DOHH2 (cell line): ENCODE results near the gene FAM78A.

ENCODE experiments used
- H3F3A ChIP-seq: fragments of 200-600 bp; sonication (generic), shearing (Covaris generic); 2 replicates; pipeline ENCODE4 v1.6.0; 2016; ENCODE audit warnings: antibody characterized with exemption, mild to moderate bottlenecking; ENCODE audit not compliant: control insufficient read depth, insufficient read depth
- H3K27ac ChIP-seq: fragments of 200-600 bp; sonication (generic); 2 replicates; pipeline ENCODE4 v1.5.1; 2014; ENCODE audit warnings: low read depth, mild to moderate bottlenecking, low read length, moderate library complexity
- H3K27me3 ChIP-seq: fragments of 200-600 bp; sonication (generic); 2 replicates; pipeline ENCODE4 v1.6.1; 2014; ENCODE audit warnings: mild to moderate bottlenecking, low read length, mixed read lengths; ENCODE audit not compliant: control insufficient read depth
- H3K36me3 ChIP-seq: fragments of 200-600 bp; sonication (generic); 2 replicates; pipeline ENCODE4 v1.6.1; 2014; ENCODE audit warnings: mild to moderate bottlenecking, low read length, moderate library complexity, mixed read lengths; ENCODE audit not compliant: control insufficient read depth
- H3K4me1 ChIP-seq: fragments of 200-600 bp; sonication (generic); 2 replicates; pipeline ENCODE4 v1.6.1; 2014; ENCODE audit warnings: mild to moderate bottlenecking, low read length, mixed read lengths; ENCODE audit not compliant: control insufficient read depth
- H3K4me2 ChIP-seq: fragments of 200-600 bp; sonication (generic); 2 replicates; pipeline ENCODE4 v1.6.0; 2014; ENCODE audit warnings: mild to moderate bottlenecking, low read length, moderate library complexity
- H3K4me3 ChIP-seq: fragments of 200-600 bp; sonication (generic); 2 replicates; pipeline ENCODE4 v1.5.1; 2014; ENCODE audit warnings: mild to moderate bottlenecking, low read length, mixed read lengths
- H3K79me2 ChIP-seq: fragments of 200-600 bp; sonication (generic); 2 replicates; pipeline ENCODE4 v1.6.1; 2014; ENCODE audit warnings: mild to moderate bottlenecking, low read length, mixed read lengths; ENCODE audit not compliant: control insufficient read depth
- H3K9me2 ChIP-seq: fragments of 200-600 bp; sonication (generic); replicated peaks from 2 replicates; pipeline ENCODE4 v1.6.1; 2014; ENCODE audit warnings: mild to moderate bottlenecking, low read length, mixed read lengths; ENCODE audit not compliant: control insufficient read depth
- H3K9me3 ChIP-seq: fragments of 200-600 bp; sonication (generic); 2 replicates; pipeline ENCODE4 v1.6.1; 2014; ENCODE audit warnings: antibody characterized with exemption, low read length, mixed read lengths; ENCODE audit not compliant: control insufficient read depth, insufficient read depth
- H4K20me1 ChIP-seq: fragments of 200-600 bp; sonication (generic); 2 replicates; pipeline ENCODE4 v1.6.0; 2014; ENCODE audit warnings: low read depth, mild to moderate bottlenecking, antibody characterized with exemption, low read length, moderate library complexity; ENCODE audit not compliant: control insufficient read depth, insufficient read depth
- CTCF ChIP-seq: fragments of 200-600 bp; sonication (generic); IDR thresholded peaks from one replicate; pipeline ENCODE4 v1.5.1; 2014; ENCODE audit warnings: antibody characterized with exemption, mild to moderate bottlenecking, low read depth, low read length; ENCODE audit not compliant: poor library complexity, severe bottlenecking
- EZH2phosphoT487 ChIP-seq: fragments of 200-600 bp; sonication (generic); IDR thresholded peaks from 2 replicates; pipeline ENCODE4 v1.6.1; 2017; ENCODE audit warnings: borderline replicate concordance, mild to moderate bottlenecking, antibody characterized with exemption, low read length, moderate library complexity, mixed read lengths

Gene FAM78A

GRCh38 chr9:131234799-131235479 is 41.4 kb downstream of the FAM78A start:
- no peaks in the 10 kb centered on the region for H3K9me2 ChIP-seq
- H3F3A ChIP-seq = no peaks in the 10 kb centered on the region
- no peaks in the 10 kb centered on the region for H3K9me3 ChIP-seq
- H3K4me2 ChIP-seq = no peak overlapping the region
- no peak overlapping the region for H3K4me3 ChIP-seq
- H3K27ac ChIP-seq = no peak overlapping the region
- no peak for TF ChIP-seq EZH2phosphoT487
- no peak for TF ChIP-seq CTCF
- no peaks in the 10 kb centered on the region for H4K20me1 ChIP-seq
- peaks cover 38% of the 10 kb centered on the region for H3K36me3 ChIP-seq
- H3K27me3 ChIP-seq = no peaks in the 10 kb centered on the region
- H3K79me2 ChIP-seq = no peaks in the 10 kb centered on the region
- peaks cover 14% of the 10 kb centered on the region for H3K4me1 ChIP-seq

- H4K20me1 ChIP-seq = no peaks in the 10 kb centered on the region
- H3K9me2 ChIP-seq = no peaks in the 10 kb centered on the region
- peaks cover 43% of the 10 kb centered on the region for H3K36me3 ChIP-seq
- H3F3A ChIP-seq = no peaks in the 10 kb centered on the region
- H3K4me2 ChIP-seq = no peak overlapping the region
- H3K27me3 ChIP-seq = no peaks in the 10 kb centered on the region
- H3K4me1 ChIP-seq = peaks cover 14% of the 10 kb centered on the region
- H3K79me2 ChIP-seq = no peaks in the 10 kb centered on the region
- no peaks in the 10 kb centered on the region for H3K9me3 ChIP-seq
- no peak overlapping the region for H3K27ac ChIP-seq
- H3K4me3 ChIP-seq = no peak overlapping the region
- no peak for TF ChIP-seq CTCF
- TF ChIP-seq EZH2phosphoT487 = no peak
Measured at GRCh38 chr9:131233995-131234394, 42.3 kb downstream of the FAM78A start.

- TF ChIP-seq CTCF (no peak), EZH2phosphoT487 (no peak)
- Histone ChIP-seq H3K27me3 (no peaks in the 10 kb centered on the region), H3K36me3 (peaks cover 45% of the 10 kb centered on the region), H3K9me2 (no peaks in the 10 kb centered on the region), H3K4me2 (no peak overlapping the region), H3F3A (no peaks in the 10 kb centered on the region), H3K4me1 (peaks cover 13% of the 10 kb centered on the region), H3K27ac (no peak overlapping the region), H3K4me3 (no peak overlapping the region), H3K79me2 (no peaks in the 10 kb centered on the region), H4K20me1 (no peaks in the 10 kb centered on the region), H3K9me3 (no peaks in the 10 kb centered on the region)
Measured at GRCh38 chr9:131233556-131233955, 42.8 kb downstream of the FAM78A start.
